T-helper 1 cell treated with Interleukin-12 subunit alpha and Interleukin-12 subunit beta and Interleukin-4 antibody, amounts not matched to agents 30 μg/mL and 1 μg/mL, for 36 hours (primary cell): ENCODE data around the gene AFF3.

ENCODE experiments used
- H3K27ac Mint-ChIP-seq: one replicate; pipeline ENCODE4 v1.8.0; 2021; ENCODE audit warnings: mild to moderate bottlenecking, mixed read lengths
- H3K27me3 Mint-ChIP-seq: one replicate; pipeline ENCODE4 v1.8.0; 2021; ENCODE audit warnings: low read depth, mixed read lengths
- H3K36me3 Mint-ChIP-seq: one replicate; pipeline ENCODE4 v1.8.0; 2021; ENCODE audit warnings: low read depth, mixed read lengths
- H3K4me1 Mint-ChIP-seq: one replicate; pipeline ENCODE4 v1.8.0; 2021; ENCODE audit warnings: low read depth, mixed read lengths
- H3K4me3 Mint-ChIP-seq: one replicate; pipeline ENCODE4 v1.8.0; 2021; ENCODE audit warnings: mild to moderate bottlenecking, moderate library complexity, mixed read lengths
- H3K9me3 Mint-ChIP-seq: one replicate; pipeline ENCODE4 v1.8.0; 2021; ENCODE audit warnings: mixed read lengths

Gene AFF3

DNA sequence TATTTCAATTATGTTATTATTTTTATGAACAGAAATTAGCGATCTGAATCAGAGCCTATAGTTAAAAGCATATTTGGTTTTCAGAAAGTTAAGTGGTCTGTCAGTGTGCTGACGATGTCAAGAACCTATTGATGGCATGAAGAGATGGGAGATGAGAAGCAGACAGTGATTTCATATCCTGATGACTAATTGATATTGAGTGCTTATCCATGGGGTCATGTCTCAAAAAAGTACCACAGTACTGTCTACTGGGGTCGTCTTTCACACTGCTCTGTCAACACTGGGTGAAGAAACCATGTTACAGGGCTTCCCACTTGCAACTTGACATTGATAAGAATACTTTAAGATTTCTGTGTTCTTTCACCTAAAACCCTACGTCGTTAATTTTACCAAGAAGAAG lies 297.1 kb downstream of the AFF3 start:
- H3K27ac Mint-ChIP-seq: no peak overlapping the region
- H3K4me1 Mint-ChIP-seq: no peaks in the 10 kb centered on the region
- H3K27me3 Mint-ChIP-seq: peaks cover 3% of the 10 kb centered on the region
- H3K36me3 Mint-ChIP-seq: no peaks in the 10 kb centered on the region
- H3K9me3 Mint-ChIP-seq: no peaks in the 10 kb centered on the region
- no peak overlapping the region for H3K4me3 Mint-ChIP-seq

- Mint-ChIP-seq H3K4me1 (no peaks in the 10 kb centered on the region), H3K27ac (no peak overlapping the region), H3K36me3 (no peaks in the 10 kb centered on the region), H3K4me3 (no peak overlapping the region), H3K9me3 (no peaks in the 10 kb centered on the region), H3K27me3 (no peaks in the 10 kb centered on the region)
These were observed 299.9 kb downstream of the AFF3 start for GRCh38 chr2:99842451-99842850.

- no peak overlapping the region for H3K4me3 Mint-ChIP-seq
- H3K36me3 Mint-ChIP-seq: no peaks in the 10 kb centered on the region
- no peak overlapping the region for H3K27ac Mint-ChIP-seq
- H3K27me3 Mint-ChIP-seq: no peaks in the 10 kb centered on the region
- no peaks in the 10 kb centered on the region for H3K9me3 Mint-ChIP-seq
- peaks cover 1% of the 10 kb centered on the region for H3K4me1 Mint-ChIP-seq
These were observed 300.6 kb downstream of the AFF3 start for GRCh38 chr2:99841749-99842148.

DNA sequence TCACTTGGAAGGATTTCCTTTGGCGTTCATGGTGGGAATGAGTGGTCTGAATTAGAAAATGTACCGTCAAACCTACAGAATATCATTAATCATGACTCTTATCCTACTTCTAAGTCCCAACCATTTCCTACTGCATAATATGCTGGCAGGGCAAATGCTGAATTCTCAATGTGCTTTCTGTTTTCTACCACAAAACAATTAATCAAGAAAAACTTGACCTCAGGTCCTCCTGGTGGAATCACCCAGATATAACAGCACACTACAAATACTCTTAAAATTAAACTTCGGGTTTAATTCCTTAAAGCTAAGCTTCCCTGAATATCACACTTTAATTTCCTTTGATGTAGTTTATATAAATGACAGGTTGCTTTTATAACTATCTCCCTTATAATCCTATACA lies 301.6 kb downstream of the AFF3 start:
- Mint-ChIP-seq H3K4me3 (no peak overlapping the region), H3K27me3 (no peaks in the 10 kb centered on the region), H3K9me3 (no peaks in the 10 kb centered on the region), H3K27ac (no peak overlapping the region), H3K4me1 (peaks cover 1% of the 10 kb centered on the region), H3K36me3 (no peaks in the 10 kb centered on the region)

- peaks cover 1% of the 10 kb centered on the region for H3K4me1 Mint-ChIP-seq
- H3K27ac Mint-ChIP-seq: no peak overlapping the region
- H3K36me3 Mint-ChIP-seq: no peaks in the 10 kb centered on the region
- no peaks in the 10 kb centered on the region for H3K9me3 Mint-ChIP-seq
- H3K4me3 Mint-ChIP-seq: no peak overlapping the region
- H3K27me3 Mint-ChIP-seq: no peaks in the 10 kb centered on the region
These were observed 305.4 kb downstream of the AFF3 start for GRCh38 chr2:99836690-99837605.

GRCh38 chr2:99834426-99834825 lies 308.0 kb downstream of the AFF3 start:
- no peak overlapping the region for H3K4me3 Mint-ChIP-seq
- H3K4me1 Mint-ChIP-seq: peaks cover 1% of the 10 kb centered on the region
- H3K9me3 Mint-ChIP-seq: no peaks in the 10 kb centered on the region
- H3K36me3 Mint-ChIP-seq: no peaks in the 10 kb centered on the region
- no peaks in the 10 kb centered on the region for H3K27me3 Mint-ChIP-seq
- no peak overlapping the region for H3K27ac Mint-ChIP-seq

GRCh38 chr2:99833586-99834201 lies 308.7 kb downstream of the AFF3 start:
- no peak overlapping the region for H3K27ac Mint-ChIP-seq
- H3K9me3 Mint-ChIP-seq: no peaks in the 10 kb centered on the region
- peaks cover 1% of the 10 kb centered on the region for H3K4me1 Mint-ChIP-seq
- no peaks in the 10 kb centered on the region for H3K27me3 Mint-ChIP-seq
- H3K4me3 Mint-ChIP-seq: no peak overlapping the region
- no peaks in the 10 kb centered on the region for H3K36me3 Mint-ChIP-seq

DNA sequence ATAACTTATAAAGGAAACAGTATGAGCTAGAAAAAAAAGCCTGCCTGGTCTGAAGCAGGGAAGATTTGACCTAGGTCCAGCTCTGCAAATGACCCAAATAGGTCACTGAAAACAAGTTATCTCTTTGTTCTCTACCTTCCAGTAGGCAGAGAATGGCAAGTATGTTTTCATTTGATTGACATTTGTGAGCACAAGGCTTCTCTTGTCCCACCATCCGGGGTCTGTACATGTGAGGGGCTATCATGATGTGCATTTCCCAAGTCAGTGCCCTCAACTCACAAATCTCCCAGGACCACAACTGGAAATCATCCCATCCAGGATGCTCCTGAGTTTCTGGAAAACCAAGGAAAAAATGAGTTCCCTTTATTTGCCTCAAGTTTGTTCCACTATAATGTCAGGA lies 309.5 kb downstream of the AFF3 start:
- no peak overlapping the region for H3K4me3 Mint-ChIP-seq
- H3K27me3 Mint-ChIP-seq: no peaks in the 10 kb centered on the region
- no peaks in the 10 kb centered on the region for H3K36me3 Mint-ChIP-seq
- H3K9me3 Mint-ChIP-seq: no peaks in the 10 kb centered on the region
- H3K4me1 Mint-ChIP-seq: peaks cover 1% of the 10 kb centered on the region
- H3K27ac Mint-ChIP-seq: no peak overlapping the region

GRCh38 chr2:99831772-99832171 lies 310.6 kb downstream of the AFF3 start:
- Mint-ChIP-seq H3K4me1 (peaks cover 6% of the 10 kb centered on the region), H3K36me3 (no peaks in the 10 kb centered on the region), H3K27ac (no peak overlapping the region), H3K4me3 (no peak overlapping the region), H3K27me3 (no peaks in the 10 kb centered on the region), H3K9me3 (no peaks in the 10 kb centered on the region)

GRCh38 chr2:99827296-99827999 lies 314.9 kb downstream of the AFF3 start:
- no peaks in the 10 kb centered on the region for H3K27me3 Mint-ChIP-seq
- no peak overlapping the region for H3K27ac Mint-ChIP-seq
- peaks cover 7% of the 10 kb centered on the region for H3K4me1 Mint-ChIP-seq
- no peak overlapping the region for H3K4me3 Mint-ChIP-seq
- H3K9me3 Mint-ChIP-seq: no peaks in the 10 kb centered on the region
- H3K36me3 Mint-ChIP-seq: no peaks in the 10 kb centered on the region

GRCh38 chr2:99825630-99826029 lies 316.8 kb downstream of the AFF3 start:
- no peaks in the 10 kb centered on the region for H3K27me3 Mint-ChIP-seq
- no peak overlapping the region for H3K27ac Mint-ChIP-seq
- H3K9me3 Mint-ChIP-seq: no peaks in the 10 kb centered on the region
- H3K4me3 Mint-ChIP-seq: no peak overlapping the region
- H3K36me3 Mint-ChIP-seq: no peaks in the 10 kb centered on the region
- H3K4me1 Mint-ChIP-seq: peaks cover 7% of the 10 kb centered on the region

DNA sequence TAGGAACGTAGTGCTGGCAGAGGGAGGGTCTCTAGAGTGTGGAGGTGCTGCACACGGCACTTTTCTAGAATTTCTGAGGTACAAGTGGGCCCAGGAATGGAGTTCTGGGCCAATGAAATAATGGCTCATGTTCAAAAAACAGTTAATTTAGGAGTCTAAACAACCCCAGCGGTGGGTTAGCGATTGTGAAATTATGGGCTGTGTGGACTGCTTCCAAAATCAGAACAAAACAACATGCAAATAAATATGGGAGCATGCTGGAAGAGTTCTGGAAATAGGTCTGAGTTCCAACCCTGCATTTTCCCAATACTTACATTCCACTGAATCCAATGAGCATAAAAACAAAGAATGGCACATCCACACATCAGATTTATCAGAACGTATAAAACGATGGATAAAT lies 317.6 kb downstream of the AFF3 start:
- Mint-ChIP-seq H3K4me1 (peaks cover 7% of the 10 kb centered on the region), H3K9me3 (no peaks in the 10 kb centered on the region), H3K27me3 (no peaks in the 10 kb centered on the region), H3K4me3 (no peak overlapping the region), H3K36me3 (no peaks in the 10 kb centered on the region), H3K27ac (no peak overlapping the region)

DNA sequence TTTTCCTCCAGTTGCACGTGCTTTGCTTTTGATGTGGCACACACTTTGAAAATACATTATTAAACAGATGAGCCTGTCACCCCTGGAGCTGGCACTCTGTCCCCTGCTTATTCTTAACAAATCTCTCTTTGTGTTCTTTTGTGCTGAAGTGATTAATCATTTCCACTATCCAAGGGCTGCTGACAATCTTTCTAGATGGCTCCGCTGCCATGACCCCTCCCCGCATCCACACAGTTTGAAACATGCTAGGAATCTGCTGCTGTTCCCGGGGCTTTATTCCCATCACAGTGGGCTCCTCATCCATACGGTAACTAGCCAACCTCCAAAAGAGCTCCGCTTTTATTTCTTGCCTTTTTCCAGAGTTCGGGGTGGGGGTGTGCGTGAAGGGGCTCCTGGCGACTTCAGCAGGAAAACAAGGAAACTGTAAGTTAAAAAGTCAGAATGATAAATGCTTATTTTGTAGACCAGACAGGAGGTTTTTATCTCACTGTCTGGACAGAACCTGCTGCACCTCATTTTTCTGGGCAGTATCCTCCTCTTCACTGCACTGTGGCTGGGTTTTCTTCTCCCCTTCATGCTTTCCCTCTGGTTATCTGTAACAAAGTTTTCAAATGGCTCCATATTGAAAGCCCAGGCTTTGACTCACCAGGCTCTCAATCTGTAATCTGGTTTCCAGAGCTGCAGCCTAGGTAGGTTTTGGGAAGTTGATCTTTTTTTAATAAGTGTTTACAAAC lies 319.7 kb downstream of the AFF3 start:
- no peaks in the 10 kb centered on the region for H3K9me3 Mint-ChIP-seq
- no peak overlapping the region for H3K27ac Mint-ChIP-seq
- no peak overlapping the region for H3K4me3 Mint-ChIP-seq
- peaks cover 7% of the 10 kb centered on the region for H3K4me1 Mint-ChIP-seq
- no peaks in the 10 kb centered on the region for H3K27me3 Mint-ChIP-seq
- no peaks in the 10 kb centered on the region for H3K36me3 Mint-ChIP-seq

- Mint-ChIP-seq H3K36me3 (no peaks in the 10 kb centered on the region), H3K9me3 (no peaks in the 10 kb centered on the region), H3K4me3 (no peak overlapping the region), H3K4me1 (peaks cover 3% of the 10 kb centered on the region), H3K27me3 (no peaks in the 10 kb centered on the region), H3K27ac (no peak overlapping the region)
These were observed 320.4 kb downstream of the AFF3 start for GRCh38 chr2:99821984-99822383.
